ENCODE results near the gene DTNB. TPM values are rescaled to one million over a fixed set of nuclear protein-coding genes. Genes with fewer than 3 reads are reported as not detected.
A peak's percentile ranks its signal among the peaks of the same experiment; 100 is the strongest.

Gene DTNB
- polyA plus RNA-seq, 1 of the 3 experiments (the other 2 are of a cell fraction), result 15.3 TPM

GRCh38 chr2:25338401-25338800 is 335.0 kb downstream of the DTNB start:
- H3F3A ChIP-seq (replicated peaks; ENCODE audit: insufficient read depth), result no peaks in the 10 kb centered on the region
- no peaks in the 10 kb centered on the region for H3K27me3 ChIP-seq (ENCODE audit: insufficient read depth)
- DNase-seq, result peak; percentile 30
- peak overlapping the region in 1 of 2 experiments; percentile 93; a peak in 2 of 4 replicates for H3K27ac ChIP-seq (ENCODE audit: low read depth in 2 of 2, low read length in 1 of 2)
- H3K9me3 ChIP-seq, result no peaks in the 10 kb centered on the region
- no peak overlapping the region for H3K4me3 ChIP-seq (ENCODE audit: low read depth in 2 of 2, low read length in 1 of 2)
- POLR2A ChIA-PET, result interaction anchor here (0.6 to 3.2 kb wide), 3 partner anchors 12 to 47 kb away, joined by 3 to 17 read pairs (median 4); no protein-coding TSS in a partner anchor
- WGBS (ENCODE audit: low lambda C conversion rate), result 90% methylated on average over 7 of the region's 13 CpGs
- H3K36me3 ChIP-seq (replicated peaks in 1 of 2; ENCODE audit: control insufficient read depth in 1 of 2, insufficient read depth in 2 of 2, low read length in 1 of 2), result peaks cover 0 to 3% of the 10 kb centered on the region in 2 experiments
- H3K9ac ChIP-seq, result no peak overlapping the region
- peaks cover 68% of the 10 kb centered on the region for H4K20me1 ChIP-seq (ENCODE audit: insufficient read depth)
- TF ChIP-seq USF2 (IDR thresholded peaks at IDR 0.05; ENCODE audit: borderline replicate concordance, low read depth, low read length) (no peak), SMC3 (IDR thresholded peaks at IDR 0.05; ENCODE audit: low read depth, low read length) (no peak), IRF3 (IDR thresholded peaks at IDR 0.05; ENCODE audit: low read depth, low read length) (no peak), RAD21 (IDR thresholded peaks at IDR 0.05; ENCODE audit: low read length) (no peak), USF1 (IDR thresholded peaks at IDR 0.05; ENCODE audit: borderline replicate concordance, low read depth) (no peak), REST (IDR thresholded peaks at IDR 0.05; ENCODE audit: low read depth, low read length) (no peak), TEAD4 (IDR thresholded peaks at IDR 0.05; ENCODE audit: borderline replicate concordance, insufficient read depth) (no peak)
- no peaks in the 10 kb centered on the region for H3K9me2 ChIP-seq
- peaks cover 15% of the 10 kb centered on the region; the same call in 1 of the 2 replicates for H3K79me2 ChIP-seq (ENCODE audit: insufficient read depth)
- CTCF ChIA-PET, result interaction anchor here (1.5 to 11.3 kb wide), 5 partner anchors 23 to 110 kb away, joined by 3 to 117 read pairs (median 10); no protein-coding TSS in a partner anchor
- peaks cover 4 to 73% of the 10 kb centered on the region in 2 experiments; a peak in 2 of 4 replicates for H3K4me1 ChIP-seq (ENCODE audit: control insufficient read depth in 1 of 2, insufficient read depth in 2 of 2, low read depth in 1 of 2, low read length in 1 of 2)
- no peak overlapping the region for H2AFZ ChIP-seq (ENCODE audit: low read depth)
- H3K4me2 ChIP-seq, result no peak overlapping the region

- Histone ChIP-seq H2AFZ (ENCODE audit: low read depth) (no peak overlapping the region), H3K36me3 (replicated peaks in 1 of 2; ENCODE audit: control insufficient read depth in 1 of 2, insufficient read depth in 2 of 2, low read length in 1 of 2) (peaks cover 0 to 3% of the 10 kb centered on the region in 2 experiments), H3K9me2 (no peaks in the 10 kb centered on the region), H3K79me2 (ENCODE audit: insufficient read depth) (peaks cover 15% of the 10 kb centered on the region; the same call in 1 of the 2 replicates), H3K4me1 (ENCODE audit: control insufficient read depth in 1 of 2, insufficient read depth in 2 of 2, low read depth in 1 of 2, low read length in 1 of 2) (peaks cover 4 to 74% of the 10 kb centered on the region in 2 experiments; a peak in 2 of 4 replicates), H3F3A (replicated peaks; ENCODE audit: insufficient read depth) (no peaks in the 10 kb centered on the region), H4K20me1 (ENCODE audit: insufficient read depth) (peaks cover 71% of the 10 kb centered on the region), H3K9me3 (no peaks in the 10 kb centered on the region), H3K27ac (ENCODE audit: low read depth in 2 of 2, low read length in 1 of 2) (peak overlapping the region in 1 of 2 experiments; percentile 93; a peak in 2 of 4 replicates), H3K4me2 (no peak overlapping the region), H3K27me3 (ENCODE audit: insufficient read depth) (no peaks in the 10 kb centered on the region), H3K9ac (no peak overlapping the region), H3K4me3 (ENCODE audit: low read depth in 2 of 2, low read length in 1 of 2) (no peak overlapping the region)
- ChIA-PET POLR2A (interaction anchor here (0.6 to 3.2 kb wide), 4 partner anchors 11 to 47 kb away, joined by 3 to 20 read pairs (median 10); no protein-coding TSS in a partner anchor), CTCF (interaction anchor here (1.1 to 11.3 kb wide), 4 partner anchors 24 to 39 kb away, joined by 3 to 117 read pairs (median 11); no protein-coding TSS in a partner anchor)
- 88% methylated on average over 6 of the region's 7 CpGs for WGBS (ENCODE audit: low lambda C conversion rate)
- DNase-seq, result peak; percentile 34
- TF ChIP-seq ZBTB33 (IDR thresholded peaks at IDR 0.05; ENCODE audit: borderline replicate concordance, low read depth), result no peak
- TF ChIP-seq EP300 (IDR thresholded peaks at IDR 0.05; ENCODE audit: borderline replicate concordance in 1 of 2, low read depth in 1 of 2, low read length in 1 of 2), result no peak
- TF ChIP-seq RAD21 (IDR thresholded peaks at IDR 0.05; ENCODE audit: low read length), result no peak
- TF ChIP-seq NRF1 (IDR thresholded peaks at IDR 0.05; ENCODE audit: low read depth, low read length), result no peak
- TF ChIP-seq SMC3 (IDR thresholded peaks at IDR 0.05; ENCODE audit: low read depth, low read length), result no peak
- no peak for TF ChIP-seq FOXJ3 (CRISPR knock-in tag; IDR thresholded peaks at IDR 0.05)
- TF ChIP-seq USF1 (IDR thresholded peaks at IDR 0.05; ENCODE audit: borderline replicate concordance, low read depth), result no peak
- no peak for TF ChIP-seq RXRA (IDR thresholded peaks at IDR 0.05; ENCODE audit: borderline replicate concordance, low read depth)
- no peak for TF ChIP-seq PBX3 (IDR thresholded peaks at IDR 0.05)
These were observed 335.5 kb downstream of the DTNB start for GRCh38 chr2:25337891-25338290.

All from SK-N-SH (cell line).